SK-N-SH (cell line): ENCODE measurements around the gene RB1. TPM values are rescaled to one million over a fixed set of nuclear protein-coding genes. Genes with fewer than 3 reads are reported as not detected.

Source experiments
- CTCF ChIA-PET: fragments of 300-600, 350-600 bp; formaldehyde crosslinking; extraction: SDS; loops from one replicate; lab custom pipeline; 2021; lab: Yijun Ruan, JAX
- POLR2A ChIA-PET: fragments of 350-600 bp; sonication (Branson Sonifier 250); formaldehyde crosslinking; extraction: SDS; loops from one replicate; lab custom pipeline; 2020; ENCODE audit warnings: antibody characterized with exemption, inconsistent platforms; lab: Yijun Ruan, JAX
- DNase-seq: peaks from one replicate; pipeline ENCODE4 v3.0.0; 2012
- H2AFZ ChIP-seq: fragments of 200-600 bp; sonication (generic); 2 replicates; pipeline ENCODE4 v1.8.1; 2016; ENCODE audit warnings: antibody characterized with exemption, mild to moderate bottlenecking, low read depth
- H3F3A ChIP-seq: fragments of 200-600 bp; sonication (generic); replicated peaks from 2 replicates; pipeline ENCODE3; 2016; ENCODE audit warnings: antibody characterized with exemption, mild to moderate bottlenecking; ENCODE audit not compliant: insufficient read depth
- H3K27ac ChIP-seq, 2 experiments: fragments of 200-500 bp in 1 of 2; fragments of 200-600 bp in 1 of 2; sonication (Bioruptor generic) in 1 of 2; sonication (generic), shearing (Covaris generic) in 1 of 2; 2 replicates each; pipeline versions ENCODE4 v1.5.1 to v1.6.1; 2014 to 2016; ENCODE audit warnings: low read depth in 2 of 2, inconsistent platforms in 1 of 2, low read length in 1 of 2, mild to moderate bottlenecking in 1 of 2, mixed read lengths in 1 of 2
- H3K27me3 ChIP-seq: fragments of 200-600 bp; sonication (generic), shearing (Covaris generic); 2 replicates; pipeline ENCODE4 v1.6.1; 2016; ENCODE audit warnings: mixed run types; ENCODE audit not compliant: insufficient read depth
- H3K36me3 ChIP-seq, 2 experiments: fragments of 200-500 bp in 1 of 2; fragments of 200-600 bp in 1 of 2; sonication (Bioruptor generic) in 1 of 2; sonication (generic) in 1 of 2; replicated peaks in 1 of 2; 2 replicates each; pipeline versions ENCODE3 to v1.5.1; 2014 to 2016; ENCODE audit warnings: low read length in 1 of 2, mild to moderate bottlenecking in 1 of 2; ENCODE audit not compliant: insufficient read depth in 2 of 2, control insufficient read depth in 1 of 2
- H3K4me1 ChIP-seq, 2 experiments: fragments of 200-500 bp in 1 of 2; fragments of 200-600 bp in 1 of 2; sonication (Bioruptor generic) in 1 of 2; sonication (generic), shearing (Covaris generic) in 1 of 2; 2 replicates each; pipeline versions ENCODE4 v1.5.1 to v1.6.1; 2014 to 2016; ENCODE audit warnings: low read depth in 1 of 2, low read length in 1 of 2, mixed run types in 1 of 2; ENCODE audit not compliant: insufficient read depth in 2 of 2, control insufficient read depth in 1 of 2
- H3K4me2 ChIP-seq: fragments of 200-600 bp; sonication (generic), shearing (Covaris generic); 2 replicates; pipeline ENCODE4 v1.6.1; 2017; ENCODE audit warnings: mixed run types
- H3K4me3 ChIP-seq, 2 experiments: fragments of 200-500 bp in 1 of 2; fragments of 200-600 bp in 1 of 2; sonication (Bioruptor generic) in 1 of 2; sonication (generic), shearing (Covaris generic) in 1 of 2; 2 replicates each; pipeline versions ENCODE4 v1.5.1 to v1.8.1; 2014 to 2016; ENCODE audit warnings: low read depth in 2 of 2, inconsistent platforms in 1 of 2, low read length in 1 of 2, mild to moderate bottlenecking in 1 of 2, mixed read lengths in 1 of 2, moderate library complexity in 1 of 2
- H3K79me2 ChIP-seq: fragments of 200-600 bp; sonication (generic); 2 replicates; pipeline ENCODE4 v1.8.1; 2017; ENCODE audit warnings: mild to moderate bottlenecking; ENCODE audit not compliant: insufficient read depth
- H3K9ac ChIP-seq: fragments of 200-600 bp; sonication (generic); 2 replicates; pipeline ENCODE4 v1.6.1; 2017; ENCODE audit warnings: mixed run types
- H3K9me2 ChIP-seq: fragments of 200-600 bp; sonication (generic); 2 replicates; pipeline ENCODE4 v1.6.1; 2017; ENCODE audit warnings: mixed run types
- H3K9me3 ChIP-seq: fragments of 200-600 bp; sonication (generic); 2 replicates; pipeline ENCODE4 v1.6.1; 2017; ENCODE audit warnings: mixed run types, mild to moderate bottlenecking, moderate library complexity
- H4K20me1 ChIP-seq: fragments of 200-600 bp; sonication (generic); 2 replicates; pipeline ENCODE4 v1.6.1; 2017; ENCODE audit warnings: mild to moderate bottlenecking, mixed run types; ENCODE audit not compliant: insufficient read depth
- CHD2 ChIP-seq: fragments of 150-350 bp; IDR thresholded peaks from 2 replicates; pipeline ENCODE4 v1.6.1; 2018; ENCODE audit warnings: low read length; ENCODE audit not compliant: partially characterized antibody
- EZH2phosphoT487 ChIP-seq: fragments of 200-600 bp; sonication (generic); IDR thresholded peaks from 2 replicates; pipeline ENCODE4 v1.6.1; 2017; ENCODE audit warnings: low read depth, mixed run types, mild to moderate bottlenecking, antibody characterized with exemption, moderate library complexity, borderline replicate concordance
- FOXJ3 ChIP-seq: sonication (generic); formaldehyde crosslinking; IDR thresholded peaks from 2 replicates; pipeline ENCODE4 v1.5.1; 2020; ENCODE audit warnings: mild to moderate bottlenecking, missing genetic modification reagents
- JUND ChIP-seq: IDR thresholded peaks from 2 replicates; pipeline ENCODE4 v1.4.0; 2012
- MAX ChIP-seq: IDR thresholded peaks from 2 replicates; pipeline ENCODE4 v1.4.0; 2012; ENCODE audit warnings: low read depth
- MXI1 ChIP-seq: IDR thresholded peaks from 2 replicates; pipeline ENCODE4 v1.6.1; 2012; ENCODE audit warnings: mild to moderate bottlenecking, low read depth, low read length, improper control_type of control experiment
- POLR2AphosphoS5 ChIP-seq: IDR thresholded peaks from 2 replicates; pipeline ENCODE4 v1.6.1; 2012; ENCODE audit warnings: low read depth, low read length
- RAD21 ChIP-seq: IDR thresholded peaks from 2 replicates; pipeline ENCODE4 v1.6.1; 2012; ENCODE audit warnings: mild to moderate bottlenecking, low read length
- RXRA ChIP-seq: IDR thresholded peaks from 2 replicates; pipeline ENCODE4 v1.4.0; 2012; ENCODE audit warnings: low read depth, mild to moderate bottlenecking, borderline replicate concordance
- SIN3A ChIP-seq: IDR thresholded peaks from 2 replicates; pipeline ENCODE4 v1.6.1; 2012; ENCODE audit warnings: low read depth, mild to moderate bottlenecking, low read length, moderate library complexity, borderline replicate concordance
- SMC3 ChIP-seq: IDR thresholded peaks from 2 replicates; pipeline ENCODE4 v1.6.1; 2012; ENCODE audit warnings: low read depth, low read length, improper control_type of control experiment
- TAF1 ChIP-seq: IDR thresholded peaks from 2 replicates; pipeline ENCODE4 v1.6.1; 2012; ENCODE audit warnings: low read depth, mild to moderate bottlenecking, low read length, moderate library complexity, borderline replicate concordance
- USF2 ChIP-seq: fragments of 150-350 bp; IDR thresholded peaks from 2 replicates; pipeline ENCODE4 v1.6.1; 2017; ENCODE audit warnings: antibody characterized with exemption, low read length, low read depth, borderline replicate concordance
- ZBTB33 ChIP-seq: IDR thresholded peaks from 2 replicates; pipeline ENCODE4 v1.4.0; 2012; ENCODE audit warnings: low read depth, borderline replicate concordance
- WGBS: methylation state at CpG from one replicate; pipeline ENCODE4 v1.1.6; 2017; ENCODE audit warnings: low lambda C conversion rate; 5-methylcytosine and 5-hydroxymethylcytosine counted together
- polyA plus RNA-seq, 3 experiments: library from polyadenylated mRNA; depleted of rRNA; stranded (reverse); fragments of >200 nt; gene quantifications; 2 replicates each; pipeline ENCODE4 v1.2.3, GENCODE V29; 2012
- TF ChIP-seq, protein P1 (sequence below): fragments of 200-600 bp; sonication (generic); IDR thresholded peaks from 2 replicates; pipeline ENCODE4 v1.6.1; 2017; ENCODE audit warnings: antibody characterized with exemption, mild to moderate bottlenecking, moderate library complexity
- TF ChIP-seq, protein P2 (sequence below): IDR thresholded peaks from 2 replicates; pipeline ENCODE4 v1.6.1; 2012; ENCODE audit warnings: mild to moderate bottlenecking, low read depth, low read length, moderate library complexity

Gene RB1
- polyA plus RNA-seq, 1 of the 3 experiments (the other 2 are of a cell fraction) = 11.5 TPM

GRCh38 chr13:48515732-48516131 lies 212.2 kb downstream of the RB1 start:
- Histone ChIP-seq H3K4me2 (no peak overlapping the region), H3K4me1 (peaks cover 0 to 2% of the 10 kb centered on the region in 2 experiments; a peak in 1 of 4 replicates), H3K27ac (no peak overlapping the region), H4K20me1 (no peaks in the 10 kb centered on the region), H3K9ac (no peak overlapping the region), H3K79me2 (no peaks in the 10 kb centered on the region), H3K27me3 (no peaks in the 10 kb centered on the region), H3K4me3 (no peak overlapping the region), H2AFZ (no peak overlapping the region), H3F3A (no peaks in the 10 kb centered on the region), H3K9me2 (no peaks in the 10 kb centered on the region), H3K36me3 (peaks cover 0 to 5% of the 10 kb centered on the region in 2 experiments), H3K9me3 (no peaks in the 10 kb centered on the region)
- POLR2A ChIA-PET = no interaction called here
- CTCF ChIA-PET = interaction anchor here (1.2 kb wide), 1 partner anchor 18 kb away, joined by 3 read pairs; no protein-coding TSS in a partner anchor
- no peak for TF ChIP-seq MAX
- TF ChIP-seq MXI1 = no peak
- TF ChIP-seq EZH2phosphoT487 = no peak
- no peak for TF ChIP-seq USF2
- no peak for TF ChIP-seq TAF1
- TF ChIP-seq RXRA = no peak
- TF ChIP-seq ZBTB33 = no peak
- TF ChIP-seq SIN3A = no peak
- TF ChIP-seq, protein P1, sequence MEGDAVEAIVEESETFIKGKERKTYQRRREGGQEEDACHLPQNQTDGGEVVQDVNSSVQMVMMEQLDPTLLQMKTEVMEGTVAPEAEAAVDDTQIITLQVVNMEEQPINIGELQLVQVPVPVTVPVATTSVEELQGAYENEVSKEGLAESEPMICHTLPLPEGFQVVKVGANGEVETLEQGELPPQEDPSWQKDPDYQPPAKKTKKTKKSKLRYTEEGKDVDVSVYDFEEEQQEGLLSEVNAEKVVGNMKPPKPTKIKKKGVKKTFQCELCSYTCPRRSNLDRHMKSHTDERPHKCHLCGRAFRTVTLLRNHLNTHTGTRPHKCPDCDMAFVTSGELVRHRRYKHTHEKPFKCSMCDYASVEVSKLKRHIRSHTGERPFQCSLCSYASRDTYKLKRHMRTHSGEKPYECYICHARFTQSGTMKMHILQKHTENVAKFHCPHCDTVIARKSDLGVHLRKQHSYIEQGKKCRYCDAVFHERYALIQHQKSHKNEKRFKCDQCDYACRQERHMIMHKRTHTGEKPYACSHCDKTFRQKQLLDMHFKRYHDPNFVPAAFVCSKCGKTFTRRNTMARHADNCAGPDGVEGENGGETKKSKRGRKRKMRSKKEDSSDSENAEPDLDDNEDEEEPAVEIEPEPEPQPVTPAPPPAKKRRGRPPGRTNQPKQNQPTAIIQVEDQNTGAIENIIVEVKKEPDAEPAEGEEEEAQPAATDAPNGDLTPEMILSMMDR = no peak
- TF ChIP-seq SMC3 = no peak
- no peak for TF ChIP-seq JUND
- TF ChIP-seq FOXJ3 (CRISPR knock-in tag) = no peak
- TF ChIP-seq RAD21 = no peak
- TF ChIP-seq, protein P2, sequence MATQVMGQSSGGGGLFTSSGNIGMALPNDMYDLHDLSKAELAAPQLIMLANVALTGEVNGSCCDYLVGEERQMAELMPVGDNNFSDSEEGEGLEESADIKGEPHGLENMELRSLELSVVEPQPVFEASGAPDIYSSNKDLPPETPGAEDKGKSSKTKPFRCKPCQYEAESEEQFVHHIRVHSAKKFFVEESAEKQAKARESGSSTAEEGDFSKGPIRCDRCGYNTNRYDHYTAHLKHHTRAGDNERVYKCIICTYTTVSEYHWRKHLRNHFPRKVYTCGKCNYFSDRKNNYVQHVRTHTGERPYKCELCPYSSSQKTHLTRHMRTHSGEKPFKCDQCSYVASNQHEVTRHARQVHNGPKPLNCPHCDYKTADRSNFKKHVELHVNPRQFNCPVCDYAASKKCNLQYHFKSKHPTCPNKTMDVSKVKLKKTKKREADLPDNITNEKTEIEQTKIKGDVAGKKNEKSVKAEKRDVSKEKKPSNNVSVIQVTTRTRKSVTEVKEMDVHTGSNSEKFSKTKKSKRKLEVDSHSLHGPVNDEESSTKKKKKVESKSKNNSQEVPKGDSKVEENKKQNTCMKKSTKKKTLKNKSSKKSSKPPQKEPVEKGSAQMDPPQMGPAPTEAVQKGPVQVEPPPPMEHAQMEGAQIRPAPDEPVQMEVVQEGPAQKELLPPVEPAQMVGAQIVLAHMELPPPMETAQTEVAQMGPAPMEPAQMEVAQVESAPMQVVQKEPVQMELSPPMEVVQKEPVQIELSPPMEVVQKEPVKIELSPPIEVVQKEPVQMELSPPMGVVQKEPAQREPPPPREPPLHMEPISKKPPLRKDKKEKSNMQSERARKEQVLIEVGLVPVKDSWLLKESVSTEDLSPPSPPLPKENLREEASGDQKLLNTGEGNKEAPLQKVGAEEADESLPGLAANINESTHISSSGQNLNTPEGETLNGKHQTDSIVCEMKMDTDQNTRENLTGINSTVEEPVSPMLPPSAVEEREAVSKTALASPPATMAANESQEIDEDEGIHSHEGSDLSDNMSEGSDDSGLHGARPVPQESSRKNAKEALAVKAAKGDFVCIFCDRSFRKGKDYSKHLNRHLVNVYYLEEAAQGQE = no peak
- no peak for TF ChIP-seq CHD2
- no peak for TF ChIP-seq POLR2AphosphoS5
- DNase-seq = no peak
- WGBS = 96% methylated on average over 6 of the region's 6 CpGs
